ENCODE measurements around the gene GAREM2.

The GAREM2 gene

GRCh38 chr2:26148501-26148900 lies 24.4 kb upstream of the GAREM2 start:
- H3K18ac ChIP-seq (ENCODE audit: low read length), result no peak overlapping the region
- no CpG with 5 or more reads among the region's 2 CpGs for WGBS (ENCODE audit: extremely low coverage, insufficient coverage, low lambda C conversion rate)
- no peaks in the 10 kb centered on the region for H3K36me3 ChIP-seq (ENCODE audit: control insufficient read depth, insufficient read depth, low read length)
- H2BK5ac ChIP-seq (ENCODE audit: low read length), result no peak overlapping the region
- H2BK15ac ChIP-seq (replicated peaks; ENCODE audit: low read depth), result no peak overlapping the region
- H4K5ac ChIP-seq (ENCODE audit: low read length), result no peak overlapping the region
- no peak overlapping the region for H3K23ac ChIP-seq (ENCODE audit: low read length)
- no peaks in the 10 kb centered on the region for H3K4me1 ChIP-seq (ENCODE audit: control insufficient read depth, low read depth, low read length)
- H3K79me2 ChIP-seq (ENCODE audit: control insufficient read depth, insufficient read depth, low read length), result no peaks in the 10 kb centered on the region
- H3K56ac ChIP-seq (ENCODE audit: low read length), result no peak overlapping the region
- no peak overlapping the region for H2BK120ac ChIP-seq (ENCODE audit: low read depth, low read length)
- H3K27me3 ChIP-seq (ENCODE audit: insufficient read depth, low read length, poor library complexity), result no peaks in the 10 kb centered on the region
- H3K4ac ChIP-seq (ENCODE audit: low read depth, low read length), result no peak overlapping the region
- no peaks in the 10 kb centered on the region for H3K79me1 ChIP-seq (ENCODE audit: low read length)
- H3K4me2 ChIP-seq (ENCODE audit: low read length), result no peak overlapping the region
- H3K4me3 ChIP-seq (ENCODE audit: low read length), result no peak overlapping the region
- peak; percentile 29 for DNase-seq
- no peak overlapping the region for H3K27ac ChIP-seq (ENCODE audit: low read depth, low read length)
- no peak overlapping the region for H2AK5ac ChIP-seq (ENCODE audit: low read length)
- no peak overlapping the region for H3K9ac ChIP-seq (ENCODE audit: low read length)
- no peak overlapping the region for H4K8ac ChIP-seq (ENCODE audit: low read depth, low read length)

- Histone ChIP-seq H3K56ac (ENCODE audit: low read length) (no peak overlapping the region), H2BK5ac (ENCODE audit: low read length) (no peak overlapping the region), H4K5ac (ENCODE audit: low read length) (no peak overlapping the region), H3K4ac (ENCODE audit: low read depth, low read length) (no peak overlapping the region), H2BK15ac (replicated peaks; ENCODE audit: low read depth) (no peak overlapping the region), H4K8ac (ENCODE audit: low read depth, low read length) (no peak overlapping the region), H3K27me3 (ENCODE audit: insufficient read depth, low read length, poor library complexity) (no peaks in the 10 kb centered on the region), H3K36me3 (ENCODE audit: control insufficient read depth, insufficient read depth, low read length) (no peaks in the 10 kb centered on the region), H2AK5ac (ENCODE audit: low read length) (no peak overlapping the region), H3K4me1 (ENCODE audit: control insufficient read depth, low read depth, low read length) (no peaks in the 10 kb centered on the region), H3K9ac (ENCODE audit: low read length) (no peak overlapping the region), H3K4me2 (ENCODE audit: low read length) (no peak overlapping the region), H3K79me1 (ENCODE audit: low read length) (no peaks in the 10 kb centered on the region), H3K23ac (ENCODE audit: low read length) (no peak overlapping the region), H3K27ac (ENCODE audit: low read depth, low read length) (no peak overlapping the region), H3K4me3 (ENCODE audit: low read length) (no peak overlapping the region), H3K18ac (ENCODE audit: low read length) (no peak overlapping the region), H3K79me2 (ENCODE audit: control insufficient read depth, insufficient read depth, low read length) (no peaks in the 10 kb centered on the region), H2BK120ac (ENCODE audit: low read depth, low read length) (no peak overlapping the region)
- WGBS (ENCODE audit: extremely low coverage, insufficient coverage, low lambda C conversion rate), result no CpG with 5 or more reads among the region's 12 CpGs
- no peak for DNase-seq
These were observed 22.6 kb upstream of the GAREM2 start for GRCh38 chr2:26150243-26150642.

GRCh38 chr2:26157580-26157979 lies 15.3 kb upstream of the GAREM2 start:
- no peak overlapping the region for H3K4ac ChIP-seq (ENCODE audit: low read depth, low read length)
- no peaks in the 10 kb centered on the region for H3K36me3 ChIP-seq (ENCODE audit: control insufficient read depth, insufficient read depth, low read length)
- H3K4me2 ChIP-seq (ENCODE audit: low read length), result no peak overlapping the region
- H3K79me1 ChIP-seq (ENCODE audit: low read length), result no peaks in the 10 kb centered on the region
- H3K4me3 ChIP-seq (ENCODE audit: low read length), result no peak overlapping the region
- no peak overlapping the region for H2AK5ac ChIP-seq (ENCODE audit: low read length)
- no peaks in the 10 kb centered on the region for H3K27me3 ChIP-seq (ENCODE audit: insufficient read depth, low read length, poor library complexity)
- H2BK120ac ChIP-seq (ENCODE audit: low read depth, low read length), result no peak overlapping the region
- H4K8ac ChIP-seq (ENCODE audit: low read depth, low read length), result no peak overlapping the region
- H2BK5ac ChIP-seq (ENCODE audit: low read length), result no peak overlapping the region
- no peaks in the 10 kb centered on the region for H3K4me1 ChIP-seq (ENCODE audit: control insufficient read depth, low read depth, low read length)
- no peak overlapping the region for H3K27ac ChIP-seq (ENCODE audit: low read depth, low read length)
- H3K79me2 ChIP-seq (ENCODE audit: control insufficient read depth, insufficient read depth, low read length), result no peaks in the 10 kb centered on the region
- H4K5ac ChIP-seq (ENCODE audit: low read length), result no peak overlapping the region
- H3K56ac ChIP-seq (ENCODE audit: low read length), result no peak overlapping the region
- WGBS (ENCODE audit: extremely low coverage, insufficient coverage, low lambda C conversion rate), result no CpG with 5 or more reads among the region's 5 CpGs
- no peak overlapping the region for H3K23ac ChIP-seq (ENCODE audit: low read length)
- no peak overlapping the region for H3K9ac ChIP-seq (ENCODE audit: low read length)
- H2BK15ac ChIP-seq (replicated peaks; ENCODE audit: low read depth), result no peak overlapping the region
- H3K18ac ChIP-seq (ENCODE audit: low read length), result no peak overlapping the region
- no peak for DNase-seq

- Histone ChIP-seq H3K18ac (ENCODE audit: low read length) (no peak overlapping the region), H2BK5ac (ENCODE audit: low read length) (no peak overlapping the region), H3K23ac (ENCODE audit: low read length) (no peak overlapping the region), H4K5ac (ENCODE audit: low read length) (no peak overlapping the region), H2BK120ac (ENCODE audit: low read depth, low read length) (no peak overlapping the region), H3K4me1 (ENCODE audit: control insufficient read depth, low read depth, low read length) (no peaks in the 10 kb centered on the region), H3K79me1 (ENCODE audit: low read length) (no peaks in the 10 kb centered on the region), H3K79me2 (ENCODE audit: control insufficient read depth, insufficient read depth, low read length) (no peaks in the 10 kb centered on the region), H2BK15ac (replicated peaks; ENCODE audit: low read depth) (no peak overlapping the region), H4K8ac (ENCODE audit: low read depth, low read length) (no peak overlapping the region), H3K56ac (ENCODE audit: low read length) (no peak overlapping the region), H2AK5ac (ENCODE audit: low read length) (no peak overlapping the region), H3K4ac (ENCODE audit: low read depth, low read length) (no peak overlapping the region), H3K4me3 (ENCODE audit: low read length) (no peak overlapping the region), H3K27ac (ENCODE audit: low read depth, low read length) (no peak overlapping the region), H3K9ac (ENCODE audit: low read length) (no peak overlapping the region), H3K4me2 (ENCODE audit: low read length) (no peak overlapping the region), H3K36me3 (ENCODE audit: control insufficient read depth, insufficient read depth, low read length) (no peaks in the 10 kb centered on the region), H3K27me3 (ENCODE audit: insufficient read depth, low read length, poor library complexity) (no peaks in the 10 kb centered on the region)
- no CpG with 5 or more reads among the region's 7 CpGs for WGBS (ENCODE audit: extremely low coverage, insufficient coverage, low lambda C conversion rate)
- DNase-seq, result no peak
These were observed 11.0 kb upstream of the GAREM2 start for GRCh38 chr2:26161926-26162325.

GRCh38 chr2:26162963-26163362 lies 9.9 kb upstream of the GAREM2 start:
- no peaks in the 10 kb centered on the region for H3K36me3 ChIP-seq (ENCODE audit: control insufficient read depth, insufficient read depth, low read length)
- H4K8ac ChIP-seq (ENCODE audit: low read depth, low read length), result no peak overlapping the region
- no peak overlapping the region for H2AK5ac ChIP-seq (ENCODE audit: low read length)
- H3K27ac ChIP-seq (ENCODE audit: low read depth, low read length), result no peak overlapping the region
- no peak overlapping the region for H2BK5ac ChIP-seq (ENCODE audit: low read length)
- H3K79me2 ChIP-seq (ENCODE audit: control insufficient read depth, insufficient read depth, low read length), result no peaks in the 10 kb centered on the region
- no peak overlapping the region for H3K23ac ChIP-seq (ENCODE audit: low read length)
- no peak overlapping the region for H3K4me3 ChIP-seq (ENCODE audit: low read length)
- H3K56ac ChIP-seq (ENCODE audit: low read length), result no peak overlapping the region
- no peak overlapping the region for H3K4me2 ChIP-seq (ENCODE audit: low read length)
- H3K79me1 ChIP-seq (ENCODE audit: low read length), result no peaks in the 10 kb centered on the region
- no peaks in the 10 kb centered on the region for H3K27me3 ChIP-seq (ENCODE audit: insufficient read depth, low read length, poor library complexity)
- no peak overlapping the region for H3K4ac ChIP-seq (ENCODE audit: low read depth, low read length)
- no CpG with 5 or more reads among the region's 10 CpGs for WGBS (ENCODE audit: extremely low coverage, insufficient coverage, low lambda C conversion rate)
- no peak for DNase-seq
- H3K18ac ChIP-seq (ENCODE audit: low read length), result no peak overlapping the region
- H2BK120ac ChIP-seq (ENCODE audit: low read depth, low read length), result no peak overlapping the region
- no peak overlapping the region for H3K9ac ChIP-seq (ENCODE audit: low read length)
- H4K5ac ChIP-seq (ENCODE audit: low read length), result no peak overlapping the region
- H2BK15ac ChIP-seq (replicated peaks; ENCODE audit: low read depth), result no peak overlapping the region
- H3K4me1 ChIP-seq (ENCODE audit: control insufficient read depth, low read depth, low read length), result no peaks in the 10 kb centered on the region

GRCh38 chr2:26164231-26164630 lies 8.7 kb upstream of the GAREM2 start:
- Histone ChIP-seq H3K23ac (ENCODE audit: low read length) (no peak overlapping the region), H3K4me1 (ENCODE audit: control insufficient read depth, low read depth, low read length) (no peaks in the 10 kb centered on the region), H2AK5ac (ENCODE audit: low read length) (no peak overlapping the region), H2BK15ac (replicated peaks; ENCODE audit: low read depth) (no peak overlapping the region), H3K27me3 (ENCODE audit: insufficient read depth, low read length, poor library complexity) (no peaks in the 10 kb centered on the region), H3K79me1 (ENCODE audit: low read length) (no peaks in the 10 kb centered on the region), H4K5ac (ENCODE audit: low read length) (no peak overlapping the region), H2BK5ac (ENCODE audit: low read length) (no peak overlapping the region), H3K4me2 (ENCODE audit: low read length) (no peak overlapping the region), H3K9ac (ENCODE audit: low read length) (no peak overlapping the region), H4K8ac (ENCODE audit: low read depth, low read length) (no peak overlapping the region), H2BK120ac (ENCODE audit: low read depth, low read length) (no peak overlapping the region), H3K79me2 (ENCODE audit: control insufficient read depth, insufficient read depth, low read length) (no peaks in the 10 kb centered on the region), H3K36me3 (ENCODE audit: control insufficient read depth, insufficient read depth, low read length) (no peaks in the 10 kb centered on the region), H3K56ac (ENCODE audit: low read length) (no peak overlapping the region), H3K4ac (ENCODE audit: low read depth, low read length) (no peak overlapping the region), H3K27ac (ENCODE audit: low read depth, low read length) (no peak overlapping the region), H3K4me3 (ENCODE audit: low read length) (no peak overlapping the region), H3K18ac (ENCODE audit: low read length) (no peak overlapping the region)
- no peak for DNase-seq
- WGBS (ENCODE audit: extremely low coverage, insufficient coverage, low lambda C conversion rate), result no CpG with 5 or more reads among the region's 1 CpG

Data from mesendoderm (in vitro differentiated cells).